Transverse colon (tissue), 4 donors: ENCODE results near the gene PCNX1.

Experiments used
- POLR2AphosphoS5 ChIP-seq, 3 donors: sonication (generic); formaldehyde crosslinking; IDR thresholded peaks; one replicate each; pipeline ENCODE4 v1.6.1; 2016; ENCODE audit warnings: antibody characterized with exemption in 3 of 3
- TF ChIP-seq, protein P1 (sequence below), 5 experiments: fragments of 200-600 bp in 3 of 5; fragments of 450-650 bp in 2 of 5; sonication (generic) in 3 of 5; IDR thresholded peaks; 1 replicate in 2 of 5; 2 replicates in 3 of 5; pipeline ENCODE4 v1.5.1; 2016 to 2017; ENCODE audit warnings: antibody characterized with exemption in 5 of 5, inconsistent platforms in 3 of 5, mild to moderate bottlenecking in 2 of 5, moderate library complexity in 1 of 5

DNA sequence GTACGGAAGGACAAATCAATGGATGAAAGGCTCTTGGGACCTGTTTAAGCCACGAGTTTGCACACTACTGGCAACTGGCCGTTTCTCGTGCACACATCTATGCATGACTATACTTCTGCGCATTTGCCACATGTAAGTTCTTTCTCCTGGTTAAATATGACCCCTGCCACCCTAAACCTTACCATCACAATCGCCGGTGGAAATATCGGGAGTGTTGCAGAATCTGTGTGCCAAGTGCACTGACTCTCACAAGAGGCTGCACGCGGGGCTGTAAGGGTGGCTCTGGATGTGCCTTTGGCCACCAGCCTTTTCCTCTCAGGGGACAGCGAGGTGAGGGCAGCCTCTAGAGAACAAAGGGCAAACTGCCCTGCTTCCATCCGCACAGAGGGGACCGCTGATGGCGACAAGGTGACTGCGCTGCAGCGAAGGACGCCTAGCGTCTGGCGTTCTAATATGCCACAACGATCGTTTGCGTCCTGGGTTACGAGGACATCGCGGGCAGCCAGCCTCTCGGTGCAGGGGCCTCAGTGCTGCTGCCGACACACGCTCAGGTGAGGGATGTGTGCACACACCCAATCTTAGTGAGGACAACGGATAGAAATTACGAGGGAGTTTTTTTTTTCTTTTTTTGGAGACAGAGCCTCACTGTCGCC lies 232.2 kb downstream of the PCNX1 start:
- no peak for TF ChIP-seq POLR2AphosphoS5 (IDR thresholded peaks at IDR 0.05)
- TF ChIP-seq, protein P1, sequence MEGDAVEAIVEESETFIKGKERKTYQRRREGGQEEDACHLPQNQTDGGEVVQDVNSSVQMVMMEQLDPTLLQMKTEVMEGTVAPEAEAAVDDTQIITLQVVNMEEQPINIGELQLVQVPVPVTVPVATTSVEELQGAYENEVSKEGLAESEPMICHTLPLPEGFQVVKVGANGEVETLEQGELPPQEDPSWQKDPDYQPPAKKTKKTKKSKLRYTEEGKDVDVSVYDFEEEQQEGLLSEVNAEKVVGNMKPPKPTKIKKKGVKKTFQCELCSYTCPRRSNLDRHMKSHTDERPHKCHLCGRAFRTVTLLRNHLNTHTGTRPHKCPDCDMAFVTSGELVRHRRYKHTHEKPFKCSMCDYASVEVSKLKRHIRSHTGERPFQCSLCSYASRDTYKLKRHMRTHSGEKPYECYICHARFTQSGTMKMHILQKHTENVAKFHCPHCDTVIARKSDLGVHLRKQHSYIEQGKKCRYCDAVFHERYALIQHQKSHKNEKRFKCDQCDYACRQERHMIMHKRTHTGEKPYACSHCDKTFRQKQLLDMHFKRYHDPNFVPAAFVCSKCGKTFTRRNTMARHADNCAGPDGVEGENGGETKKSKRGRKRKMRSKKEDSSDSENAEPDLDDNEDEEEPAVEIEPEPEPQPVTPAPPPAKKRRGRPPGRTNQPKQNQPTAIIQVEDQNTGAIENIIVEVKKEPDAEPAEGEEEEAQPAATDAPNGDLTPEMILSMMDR (IDR thresholded peaks at IDR 0.05), result peak in 2 of 5 experiments; percentile 6 to 25
